HepG2 (cell line): ENCODE results near the gene DNMBP.

Experiments
- NFE2L1 ChIP-seq: sonication (generic); formaldehyde crosslinking; IDR thresholded peaks from 2 replicates; pipeline ENCODE4 v1.4.0; 2020; ENCODE audit warnings: missing genetic modification reagents, mild to moderate bottlenecking, borderline replicate concordance
- POLR2AphosphoS5 ChIP-seq: IDR thresholded peaks from 2 replicates; pipeline ENCODE4 v1.6.1; 2012; ENCODE audit warnings: low read depth, low read length
- ZNF256 ChIP-seq: sonication (generic); formaldehyde crosslinking; conservative IDR thresholded peaks from 2 replicates; pipeline ENCODE4 v1.4.0; 2020; ENCODE audit warnings: missing genetic modification reagents
- ZNF354B ChIP-seq: sonication (generic); formaldehyde crosslinking; IDR thresholded peaks from 2 replicates; pipeline ENCODE4 v1.8.0; 2022; ENCODE audit warnings: mild to moderate bottlenecking, missing genetic modification reagents
- ZNF615 ChIP-seq: sonication (generic); formaldehyde crosslinking; IDR thresholded peaks from 2 replicates; pipeline ENCODE4 v1.5.0; 2020; ENCODE audit warnings: mild to moderate bottlenecking, missing genetic modification reagents, borderline replicate concordance
- TF ChIP-seq, protein P1 (sequence below): sonication (generic); formaldehyde crosslinking; IDR thresholded peaks from 2 replicates; pipeline ENCODE4 v1.5.0; 2020; ENCODE audit warnings: mild to moderate bottlenecking, missing genetic modification reagents, moderate library complexity
- TF ChIP-seq, protein P2 (sequence below): sonication (generic); formaldehyde crosslinking; conservative IDR thresholded peaks from 2 replicates; pipeline ENCODE4 v1.8.0; 2022; ENCODE audit warnings: low read depth, missing genetic modification reagents

DNA sequence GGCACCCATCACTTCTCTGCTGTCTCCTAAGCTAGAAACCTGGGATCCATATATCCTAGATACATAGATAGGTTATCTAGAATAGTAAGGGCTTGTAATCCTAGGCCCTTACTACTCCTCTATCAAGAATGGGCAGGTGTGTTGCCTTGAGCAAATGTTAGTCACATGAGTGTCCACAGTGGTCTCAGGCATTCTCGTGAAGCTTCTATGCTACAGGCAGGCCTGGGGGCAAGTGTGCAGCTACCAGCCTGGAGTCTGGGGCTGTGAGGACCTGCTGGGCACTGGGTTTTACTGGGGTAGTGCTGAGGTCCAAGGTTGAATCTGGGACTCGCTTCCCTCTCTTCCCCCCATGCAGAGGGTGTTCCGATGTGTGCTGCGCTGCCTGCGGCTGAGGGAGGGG, 135.9 kb downstream of the DNMBP start:
- TF ChIP-seq, protein P1, sequence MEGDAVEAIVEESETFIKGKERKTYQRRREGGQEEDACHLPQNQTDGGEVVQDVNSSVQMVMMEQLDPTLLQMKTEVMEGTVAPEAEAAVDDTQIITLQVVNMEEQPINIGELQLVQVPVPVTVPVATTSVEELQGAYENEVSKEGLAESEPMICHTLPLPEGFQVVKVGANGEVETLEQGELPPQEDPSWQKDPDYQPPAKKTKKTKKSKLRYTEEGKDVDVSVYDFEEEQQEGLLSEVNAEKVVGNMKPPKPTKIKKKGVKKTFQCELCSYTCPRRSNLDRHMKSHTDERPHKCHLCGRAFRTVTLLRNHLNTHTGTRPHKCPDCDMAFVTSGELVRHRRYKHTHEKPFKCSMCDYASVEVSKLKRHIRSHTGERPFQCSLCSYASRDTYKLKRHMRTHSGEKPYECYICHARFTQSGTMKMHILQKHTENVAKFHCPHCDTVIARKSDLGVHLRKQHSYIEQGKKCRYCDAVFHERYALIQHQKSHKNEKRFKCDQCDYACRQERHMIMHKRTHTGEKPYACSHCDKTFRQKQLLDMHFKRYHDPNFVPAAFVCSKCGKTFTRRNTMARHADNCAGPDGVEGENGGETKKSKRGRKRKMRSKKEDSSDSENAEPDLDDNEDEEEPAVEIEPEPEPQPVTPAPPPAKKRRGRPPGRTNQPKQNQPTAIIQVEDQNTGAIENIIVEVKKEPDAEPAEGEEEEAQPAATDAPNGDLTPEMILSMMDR (CRISPR knock-in tag) = no peak
- TF ChIP-seq, protein P2, sequence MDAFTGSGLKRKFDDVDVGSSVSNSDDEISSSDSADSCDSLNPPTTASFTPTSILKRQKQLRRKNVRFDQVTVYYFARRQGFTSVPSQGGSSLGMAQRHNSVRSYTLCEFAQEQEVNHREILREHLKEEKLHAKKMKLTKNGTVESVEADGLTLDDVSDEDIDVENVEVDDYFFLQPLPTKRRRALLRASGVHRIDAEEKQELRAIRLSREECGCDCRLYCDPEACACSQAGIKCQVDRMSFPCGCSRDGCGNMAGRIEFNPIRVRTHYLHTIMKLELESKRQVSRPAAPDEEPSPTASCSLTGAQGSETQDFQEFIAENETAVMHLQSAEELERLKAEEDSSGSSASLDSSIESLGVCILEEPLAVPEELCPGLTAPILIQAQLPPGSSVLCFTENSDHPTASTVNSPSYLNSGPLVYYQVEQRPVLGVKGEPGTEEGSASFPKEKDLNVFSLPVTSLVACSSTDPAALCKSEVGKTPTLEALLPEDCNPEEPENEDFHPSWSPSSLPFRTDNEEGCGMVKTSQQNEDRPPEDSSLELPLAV (CRISPR knock-in tag) = no peak
- TF ChIP-seq ZNF354B (CRISPR knock-in tag) (no peak), POLR2AphosphoS5 (no peak), ZNF615 (CRISPR knock-in tag) (no peak), ZNF256 (CRISPR knock-in tag) (no peak), NFE2L1 (CRISPR knock-in tag) (no peak)
